Measurements from ENCODE around the gene MPRIP.

The MPRIP gene

DNA sequence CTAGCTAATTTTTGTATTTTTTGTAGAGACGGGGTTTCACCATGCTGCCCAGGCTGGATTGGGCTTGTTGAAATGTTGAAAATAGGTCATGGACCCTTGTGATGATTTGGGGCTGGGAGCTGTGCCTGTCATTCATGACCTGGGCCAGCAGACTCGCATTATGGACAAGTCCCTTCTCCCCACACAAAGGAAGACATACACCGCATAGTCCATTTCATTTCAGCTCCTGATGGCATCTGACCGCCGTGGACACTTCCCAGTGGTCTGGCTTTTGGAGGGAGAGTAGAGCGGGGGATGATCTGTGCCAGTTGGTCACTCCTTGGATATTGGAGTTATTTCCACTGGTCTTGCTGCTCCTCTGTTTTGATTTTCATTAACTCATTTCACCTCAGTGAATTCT lies 34.8 kb downstream of the MPRIP start:
- TF ChIP-seq CTCF (conservative IDR thresholded peaks at IDR 0.05; ENCODE audit: control insufficient read depth, insufficient read depth, low read depth, low read length): no peak
- no peak overlapping the region for H3K4me3 ChIP-seq (ENCODE audit: control insufficient read depth, low read depth, low read length)
- DNase-seq (ENCODE audit: low read depth): no peak

- TF ChIP-seq CTCF (conservative IDR thresholded peaks at IDR 0.05; ENCODE audit: control insufficient read depth, insufficient read depth, low read depth, low read length): no peak
- H3K4me3 ChIP-seq (ENCODE audit: control insufficient read depth, low read depth, low read length): no peak overlapping the region
- DNase-seq (ENCODE audit: low read depth): no peak
These were observed 35.8 kb downstream of the MPRIP start for GRCh38 chr17:17077861-17078732.

- no peak for TF ChIP-seq CTCF (conservative IDR thresholded peaks at IDR 0.05; ENCODE audit: control insufficient read depth, insufficient read depth, low read depth, low read length)
- no peak for DNase-seq (ENCODE audit: low read depth)
- H3K4me3 ChIP-seq (ENCODE audit: control insufficient read depth, low read depth, low read length): no peak overlapping the region
These were observed 36.6 kb downstream of the MPRIP start for GRCh38 chr17:17078832-17079231.

DNA sequence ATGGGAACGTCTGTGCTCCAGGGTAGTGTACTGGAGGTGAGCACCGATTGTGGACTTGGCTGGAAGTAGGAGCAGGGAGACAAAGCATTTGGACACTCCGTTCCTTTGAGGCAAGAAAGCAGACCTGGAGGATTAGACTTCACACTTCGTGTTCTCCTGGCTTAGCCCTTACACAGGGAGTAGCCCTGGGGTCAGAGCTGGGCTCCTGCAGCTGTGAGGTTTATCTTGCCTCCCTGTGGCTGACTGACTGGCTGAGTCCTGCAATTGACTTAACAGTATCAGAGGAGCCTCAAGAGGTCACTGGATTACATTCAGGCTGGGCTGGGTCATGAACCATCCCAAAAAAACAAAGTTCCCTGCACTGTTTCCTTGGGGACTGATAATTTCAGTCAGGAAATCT lies 37.1 kb downstream of the MPRIP start:
- no peak for TF ChIP-seq CTCF (conservative IDR thresholded peaks at IDR 0.05; ENCODE audit: control insufficient read depth, insufficient read depth, low read depth, low read length)

GRCh38 chr17:17079761-17080160 lies 37.5 kb downstream of the MPRIP start:
- TF ChIP-seq CTCF (conservative IDR thresholded peaks at IDR 0.05; ENCODE audit: control insufficient read depth, insufficient read depth, low read depth, low read length): no peak
- no peak for DNase-seq (ENCODE audit: low read depth)
- no peak overlapping the region for H3K4me3 ChIP-seq (ENCODE audit: control insufficient read depth, low read depth, low read length)

More for the DNA sequence above, 37.1 kb downstream of the MPRIP start:
- DNase-seq (ENCODE audit: low read depth): no peak
- no peak overlapping the region for H3K4me3 ChIP-seq (ENCODE audit: control insufficient read depth, low read depth, low read length)

GRCh38 chr17:17080181-17080631 lies 37.9 kb downstream of the MPRIP start:
- TF ChIP-seq CTCF (conservative IDR thresholded peaks at IDR 0.05; ENCODE audit: control insufficient read depth, insufficient read depth, low read depth, low read length): no peak
- DNase-seq (ENCODE audit: low read depth): no peak
- H3K4me3 ChIP-seq (ENCODE audit: control insufficient read depth, low read depth, low read length): no peak overlapping the region
